PFSK-1 (cell line): ENCODE data around the gene FAIM2.

Experiments used
- FOXP2 ChIP-seq: optimal IDR thresholded peaks from 2 replicates; pipeline ENCODE3; 2011; ENCODE audit warnings: borderline replicate concordance, control low read depth, inconsistent platforms; ENCODE audit not compliant: insufficient read depth; ENCODE audit errors: extremely low read length, extremely low read depth
- POLR2AphosphoS5 ChIP-seq: IDR thresholded peaks from 2 replicates; pipeline ENCODE4 v1.6.1; 2012; ENCODE audit warnings: low read depth, mild to moderate bottlenecking, control low read depth, low read length, moderate library complexity
- REST ChIP-seq, 2 experiments: IDR thresholded peaks; 2 replicates each; pipeline versions ENCODE4 v1.6.1 to v1.8.0; 2011 to 2012; ENCODE audit warnings: low read depth in 2 of 2, low read length in 2 of 2, control low read depth in 1 of 2, inconsistent platforms in 1 of 2, mild to moderate bottlenecking in 1 of 2, moderate library complexity in 1 of 2; ENCODE audit not compliant: insufficient read depth in 1 of 2
- SIN3A ChIP-seq: IDR thresholded peaks from 2 replicates; pipeline ENCODE4 v1.6.1; 2012; ENCODE audit warnings: mild to moderate bottlenecking, low read length, moderate library complexity, borderline replicate concordance; ENCODE audit not compliant: insufficient read depth
- TAF1 ChIP-seq: IDR thresholded peaks from 2 replicates; pipeline ENCODE4 v1.6.1; 2012; ENCODE audit warnings: low read length, control low read depth, borderline replicate concordance; ENCODE audit not compliant: insufficient read depth

FAIM2 gene

GRCh38 chr12:49899921-49900320 lies 3.8 kb downstream of the FAIM2 start:
- TF ChIP-seq REST (IDR thresholded peaks at IDR 0.05; ENCODE audit: insufficient read depth in 1 of 2, low read depth in 2 of 2, low read length in 2 of 2): no peak
- no peak for TF ChIP-seq POLR2AphosphoS5
- TF ChIP-seq FOXP2: no peak
- TF ChIP-seq SIN3A: no peak
- TF ChIP-seq TAF1: no peak

GRCh38 chr12:49899286-49899843 lies 4.3 kb downstream of the FAIM2 start:
- TF ChIP-seq REST (IDR thresholded peaks at IDR 0.05; ENCODE audit: insufficient read depth in 1 of 2, low read depth in 2 of 2, low read length in 2 of 2) (no peak), POLR2AphosphoS5 (no peak)

- TF ChIP-seq FOXP2: no peak
- no peak for TF ChIP-seq SIN3A
- no peak for TF ChIP-seq POLR2AphosphoS5
- TF ChIP-seq REST (IDR thresholded peaks at IDR 0.05; ENCODE audit: insufficient read depth in 1 of 2, low read depth in 2 of 2, low read length in 2 of 2): no peak
- TF ChIP-seq TAF1: no peak
These were observed 6.4 kb downstream of the FAIM2 start for GRCh38 chr12:49897276-49897675.

GRCh38 chr12:49895773-49896172 lies 7.9 kb downstream of the FAIM2 start:
- TF ChIP-seq TAF1 (no peak), REST (IDR thresholded peaks at IDR 0.05; ENCODE audit: insufficient read depth in 1 of 2, low read depth in 2 of 2, low read length in 2 of 2) (no peak), POLR2AphosphoS5 (no peak), SIN3A (no peak), FOXP2 (no peak)

- no peak for TF ChIP-seq TAF1
- no peak for TF ChIP-seq REST (IDR thresholded peaks at IDR 0.05; ENCODE audit: insufficient read depth in 1 of 2, low read depth in 2 of 2, low read length in 2 of 2)
- TF ChIP-seq SIN3A: no peak
- TF ChIP-seq FOXP2: no peak
- TF ChIP-seq POLR2AphosphoS5: no peak
These were observed 8.9 kb downstream of the FAIM2 start for GRCh38 chr12:49894751-49895148.
